H1 (cell line): ENCODE measurements around the gene PSPC1. TPM values are rescaled to one million over a fixed set of nuclear protein-coding genes. Genes with fewer than 3 reads are reported as not detected.

Experiments
- CTCF ChIA-PET: fragments of 300-600 bp; sonication (Branson Sonifier 250); formaldehyde crosslinking; loops from one replicate; lab custom pipeline; 2021; ENCODE audit not compliant: partially characterized antibody; lab: Charles Lee
- POLR2A ChIA-PET: fragments of 300-600 bp; sonication (Branson Sonifier 250); formaldehyde crosslinking; loops from one replicate; lab custom pipeline; 2021; ENCODE audit warnings: inconsistent platforms; ENCODE audit not compliant: partially characterized antibody; lab: Charles Lee
- DNase-seq, 2 experiments: peaks; one replicate each; pipeline versions ENCODE4 v3.0.0 to v3.0.0-alpha.2; 2010 to 2022; ENCODE audit warnings: low spot score in 2 of 2, low read depth in 1 of 2, mixed read lengths in 1 of 2
- FAIRE-seq: peaks from 2 replicates; lab custom pipeline; 2011; peaks lifted over from hg19 to GRCh38; lab: Jason Lieb, UNC
- H2AFZ ChIP-seq: 2 replicates; pipeline ENCODE4 v1.8.1; 2012; ENCODE audit warnings: low read length, inconsistent platforms
- H2AK5ac ChIP-seq: 2 replicates; pipeline ENCODE4 v1.6.1; 2013; ENCODE audit warnings: low read depth, low read length
- H2BK120ac ChIP-seq: replicated peaks from 2 replicates; pipeline ENCODE3; 2013; ENCODE audit warnings: low read depth, low read length, inconsistent platforms
- H2BK12ac ChIP-seq: 2 replicates; pipeline ENCODE4 v1.6.1; 2013; ENCODE audit warnings: low read depth, low read length
- H2BK15ac ChIP-seq: 2 replicates; pipeline ENCODE4 v1.6.1; 2013; ENCODE audit warnings: low read length
- H2BK20ac ChIP-seq: 2 replicates; pipeline ENCODE4 v1.6.1; 2013; ENCODE audit warnings: low read length
- H2BK5ac ChIP-seq: 2 replicates; pipeline ENCODE4 v1.6.1; 2013; ENCODE audit warnings: low read depth, low read length
- H3K14ac ChIP-seq: 2 replicates; pipeline ENCODE4 v1.6.1; 2013; ENCODE audit warnings: inconsistent platforms; ENCODE audit not compliant: insufficient read length
- H3K18ac ChIP-seq: 2 replicates; pipeline ENCODE4 v1.6.1; 2013; ENCODE audit warnings: low read length; ENCODE audit errors: extremely low read depth
- H3K23ac ChIP-seq: 2 replicates; pipeline ENCODE4 v1.6.1; 2013; ENCODE audit warnings: inconsistent platforms; ENCODE audit not compliant: insufficient read length
- H3K23me2 ChIP-seq: 2 replicates; pipeline ENCODE4 v1.6.1; 2013; ENCODE audit warnings: low read depth, low read length
- H3K27ac ChIP-seq: 2 replicates; pipeline ENCODE4 v1.6.1; 2011; ENCODE audit warnings: low read depth, low read length, inconsistent platforms
- H3K27me3 ChIP-seq, 4 experiments: replicated peaks in 1 of 4; 1 replicate in 1 of 4; 2 replicates in 3 of 4; pipeline versions ENCODE4 v1.6.1 to v1.8.1; 2011 to 2013; ENCODE audit warnings: low read length in 3 of 4, mild to moderate bottlenecking in 3 of 4, inconsistent platforms in 2 of 4, mixed read lengths in 2 of 4, moderate library complexity in 1 of 4; ENCODE audit not compliant: control insufficient read depth in 3 of 4, insufficient read depth in 3 of 4; ENCODE audit errors: extremely low read depth in 1 of 4
- H3K36me3 ChIP-seq, 4 experiments: 2 replicates each; pipeline versions ENCODE4 v1.6.1 to v1.8.1; 2011 to 2013; ENCODE audit warnings: mild to moderate bottlenecking in 4 of 4, low read length in 3 of 4, moderate library complexity in 2 of 4, control low read depth in 1 of 4, inconsistent platforms in 1 of 4; ENCODE audit not compliant: insufficient read depth in 4 of 4, control insufficient read depth in 2 of 4
- H3K4ac ChIP-seq: replicated peaks from 2 replicates; pipeline ENCODE3; 2013; ENCODE audit warnings: low read length, low read depth, mixed read lengths, inconsistent platforms; ENCODE audit not compliant: insufficient read length
- H3K4me1 ChIP-seq, 4 experiments: replicated peaks in 1 of 4; 1 replicate in 1 of 4; 2 replicates in 3 of 4; pipeline versions ENCODE4 v1.6.1 to v1.8.1; 2011 to 2013; ENCODE audit warnings: low read length in 3 of 4, inconsistent platforms in 2 of 4, mixed read lengths in 1 of 4; ENCODE audit not compliant: insufficient read depth in 4 of 4, control insufficient read depth in 3 of 4
- H3K4me2 ChIP-seq, 2 experiments: 2 replicates each; pipeline versions ENCODE4 v1.6.1 to v1.8.1; 2011 to 2013; ENCODE audit warnings: low read depth in 2 of 2, low read length in 2 of 2, control low read depth in 1 of 2, inconsistent platforms in 1 of 2, mild to moderate bottlenecking in 1 of 2; ENCODE audit not compliant: insufficient read depth in 1 of 2
- H3K4me3 ChIP-seq, 4 experiments: fragments of 200-600, 300-600 bp in 1 of 4; sonication (generic), shearing (Covaris generic), sonication (Bioruptor Twin) in 1 of 4; 2 replicates each; pipeline versions ENCODE4 v1.5.1 to v1.8.1; 2011 to 2016; ENCODE audit warnings: low read length in 4 of 4, low read depth in 3 of 4, control low read depth in 2 of 4, inconsistent platforms in 2 of 4, mild to moderate bottlenecking in 2 of 4, mixed read lengths in 1 of 4, moderate library complexity in 1 of 4; ENCODE audit not compliant: insufficient read depth in 2 of 4; ENCODE audit errors: extremely low read depth in 1 of 4
- H3K56ac ChIP-seq: replicated peaks from 2 replicates; pipeline ENCODE3; 2013; ENCODE audit warnings: low read depth, mild to moderate bottlenecking, mixed read lengths, low read length, inconsistent platforms; ENCODE audit not compliant: insufficient read length
- H3K79me1 ChIP-seq: 2 replicates; pipeline ENCODE4 v1.6.1; 2013; ENCODE audit warnings: low read depth, low read length, control low read depth
- H3K79me2 ChIP-seq, 2 experiments: 2 replicates each; pipeline versions ENCODE4 v1.6.1 to v1.8.1; 2012 to 2013; ENCODE audit warnings: low read length in 2 of 2, mild to moderate bottlenecking in 2 of 2, inconsistent platforms in 1 of 2; ENCODE audit not compliant: insufficient read depth in 2 of 2, control insufficient read depth in 1 of 2
- H3K9ac ChIP-seq, 4 experiments: replicated peaks in 1 of 4; 1 replicate in 1 of 4; 2 replicates in 3 of 4; pipeline versions ENCODE4 v1.6.1 to v1.8.1; 2011 to 2013; ENCODE audit warnings: low read depth in 3 of 4, low read length in 3 of 4, control low read depth in 2 of 4, mild to moderate bottlenecking in 2 of 4, moderate library complexity in 2 of 4, inconsistent platforms in 1 of 4; ENCODE audit errors: extremely low read depth in 1 of 4
- H3K9me3 ChIP-seq, 2 experiments: 2 replicates each; pipeline versions ENCODE4 v1.6.1 to v1.8.1; 2012 to 2013; ENCODE audit warnings: mild to moderate bottlenecking in 2 of 2, moderate library complexity in 2 of 2, control low read depth in 1 of 2, inconsistent platforms in 1 of 2, low read depth in 1 of 2, low read length in 1 of 2, mixed read lengths in 1 of 2; ENCODE audit not compliant: insufficient read depth in 2 of 2
- H4K20me1 ChIP-seq, 2 experiments: replicated peaks in 1 of 2; 2 replicates each; pipeline versions ENCODE3 to v1.8.1; 2011 to 2013; ENCODE audit warnings: inconsistent platforms in 2 of 2, low read length in 2 of 2, mild to moderate bottlenecking in 1 of 2; ENCODE audit not compliant: insufficient read depth in 2 of 2, control insufficient read depth in 1 of 2
- H4K5ac ChIP-seq: 2 replicates; pipeline ENCODE4 v1.6.1; 2013; ENCODE audit warnings: low read length, low read depth, mixed read lengths, inconsistent platforms; ENCODE audit not compliant: insufficient read length
- H4K8ac ChIP-seq: 2 replicates; pipeline ENCODE4 v1.8.0; 2013; ENCODE audit warnings: mild to moderate bottlenecking, moderate library complexity, low read length, inconsistent platforms; ENCODE audit not compliant: insufficient read depth; ENCODE audit errors: extremely low read depth
- H4K91ac ChIP-seq: replicated peaks from 2 replicates; pipeline ENCODE3; 2013; ENCODE audit warnings: low read length, mixed read lengths, inconsistent platforms; ENCODE audit not compliant: insufficient read length
- CBX8 ChIP-seq: fragments of 300-800, 300-1000 bp; sonication (generic); IDR thresholded peaks from 2 replicates; pipeline ENCODE4 v1.7.1; 2016; ENCODE audit warnings: low read depth, low read length, borderline replicate concordance
- CEBPB ChIP-seq: IDR thresholded peaks from 2 replicates; pipeline ENCODE4 v1.6.1; 2012; ENCODE audit warnings: low read depth, low read length
- CHD1 ChIP-seq: IDR thresholded peaks from 2 replicates; pipeline ENCODE4 v1.6.1; 2012; ENCODE audit warnings: low read depth, low read length, improper control_type of control experiment
- EGR1 ChIP-seq: IDR thresholded peaks from 2 replicates; pipeline ENCODE4 v1.6.1; 2011; ENCODE audit warnings: low read depth, low read length, borderline replicate concordance
- FOSL1 ChIP-seq: IDR thresholded peaks from 2 replicates; pipeline ENCODE4 v1.6.1; 2011; ENCODE audit warnings: mild to moderate bottlenecking, low read depth, low read length, moderate library complexity; ENCODE audit not compliant: insufficient read depth
- GABPA ChIP-seq: IDR thresholded peaks from 2 replicates; pipeline ENCODE4 v1.6.1; 2011; ENCODE audit warnings: mild to moderate bottlenecking, low read length, moderate library complexity, borderline replicate concordance; ENCODE audit not compliant: insufficient read depth
- GTF2F1 ChIP-seq: IDR thresholded peaks from 2 replicates; pipeline ENCODE4 v1.6.1; 2012; ENCODE audit warnings: low read depth, low read length, improper control_type of control experiment, borderline replicate concordance
- JUN ChIP-seq: IDR thresholded peaks from 2 replicates; pipeline ENCODE4 v1.6.1; 2011; ENCODE audit warnings: low read depth, mild to moderate bottlenecking, improper control_type of control experiment, low read length
- PHF8 ChIP-seq: fragments of 200-600 bp; sonication (generic); conservative IDR thresholded peaks from 2 replicates; pipeline ENCODE4 v1.7.1; 2012; ENCODE audit warnings: low read depth, mild to moderate bottlenecking, inconsistent platforms, low read length, moderate library complexity
- POLR2AphosphoS5 ChIP-seq: IDR thresholded peaks from 2 replicates; pipeline ENCODE4 v1.6.1; 2011; ENCODE audit warnings: low read depth, low read length
- POU5F1 ChIP-seq: IDR thresholded peaks from 2 replicates; pipeline ENCODE4 v1.6.1; 2011; ENCODE audit warnings: low read depth, mild to moderate bottlenecking, low read length, moderate library complexity
- WGBS, 2 experiments: shearing (Covaris generic) in 1 of 2; methylation state at CpG; one replicate each; pipeline versions ENCODE4 v1.1.6 to v1.1.7; 2013 to 2015; ENCODE audit warnings: low lambda C conversion rate in 2 of 2, mixed read lengths in 2 of 2, inconsistent platforms in 1 of 2, low coverage in 1 of 2, missing lambda C conversion rate in 1 of 2; ENCODE audit not compliant: insufficient replicate concordance in 2 of 2, insufficient coverage in 1 of 2, insufficient read length in 1 of 2; ENCODE audit errors: extremely low coverage in 1 of 2, missing lambda C conversion rate in 1 of 2; 5-methylcytosine and 5-hydroxymethylcytosine counted together
- polyA plus RNA-seq, 7 experiments: library from polyadenylated mRNA; depleted of rRNA in 3 of 7; stranded (reverse) in 5 of 7; unstranded in 2 of 7; fragments of >200 nt in 5 of 7; fragments of 200-250 nt in 2 of 7; gene quantifications; 1 replicate in 5 of 7; 2 replicates in 1 of 7; 4 replicates in 1 of 7; pipeline versions ENCODE4 v1.2.1 to v1.2.3, GENCODE V29; 2011 to 2013; ENCODE audit warnings: missing spikeins in 2 of 7, mixed read lengths in 2 of 7
- total RNA-seq: library from RNA; stranded (reverse); fragmentation: NEBNext Ultra II Directional; extraction: Animal tissue kit (Norgen Biotek cat#: 25700); gene quantifications from 2 replicates; pipeline ENCODE4 v1.2.1, GENCODE V29; 2021
- TF ChIP-seq, protein P1 (sequence below), 3 experiments: IDR thresholded peaks; 1 replicate in 2 of 3; 2 replicates in 1 of 3; pipeline versions ENCODE4 v1.5.1 to v1.6.1; 2011; ENCODE audit warnings: low read length in 3 of 3, mild to moderate bottlenecking in 3 of 3, inconsistent platforms in 2 of 3, low read depth in 1 of 3, moderate library complexity in 1 of 3; ENCODE audit not compliant: insufficient read depth in 1 of 3; ENCODE audit errors: control extremely low read depth in 1 of 3

PSPC1 gene
- total and polyA plus RNA-seq, 2 of the 8 experiments (the other 6 are each of a cell fraction or from before 2014, with no cell fraction given): 53.4 to 97.4 TPM

DNA sequence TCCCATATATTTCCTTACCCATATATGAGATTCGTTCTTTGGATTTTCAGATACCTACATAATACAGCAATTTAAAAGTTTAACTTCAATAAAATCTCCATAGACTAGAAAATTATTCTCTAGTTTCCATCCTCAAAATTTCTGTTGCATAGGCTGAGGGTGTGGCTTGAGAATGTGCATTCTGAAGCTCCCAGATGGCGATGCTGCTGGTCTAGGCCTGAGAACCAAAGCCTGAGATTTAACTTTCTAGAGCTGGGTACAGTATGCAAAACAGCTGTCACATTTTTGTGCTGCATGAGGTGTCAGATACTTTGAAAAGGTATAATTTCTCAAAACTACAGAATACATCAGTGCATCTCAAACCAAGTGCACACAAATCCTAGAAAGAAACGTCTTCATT lies 106.6 kb downstream of the PSPC1 start:
- Histone ChIP-seq H2AK5ac (no peak overlapping the region), H2BK20ac (no peak overlapping the region), H4K91ac (no peak overlapping the region), H3K27me3 (no peaks in the 10 kb centered on the region), H3K79me2 (0 out of 4 replicates have a peak, but pooled peaks cover 0 to 5% of the 10 kb centered on the region in 2 experiments), H3K27ac (no peak overlapping the region), H3K36me3 (peaks cover 6 to 53% (median 33%) of the 10 kb centered on the region in 4 experiments), H3K79me1 (0 out of 2 replicates have a peak, but pooled peaks cover 3% of the 10 kb centered on the region), H2BK120ac (no peak overlapping the region), H3K9ac (no peak overlapping the region), H3K9me3 (no peaks in the 10 kb centered on the region), H3K4me3 (no peak overlapping the region), H3K14ac (no peak overlapping the region), H3K23ac (no peak overlapping the region), H2AFZ (no peak overlapping the region), H4K8ac (no peak overlapping the region), H4K20me1 (no peaks in the 10 kb centered on the region), H3K56ac (no peak overlapping the region), H4K5ac (no peak overlapping the region), H2BK15ac (no peak overlapping the region), H3K4me2 (no peak overlapping the region), H2BK12ac (no peak overlapping the region), H2BK5ac (no peak overlapping the region), H3K4me1 (no peaks in the 10 kb centered on the region), H3K23me2 (no peaks in the 10 kb centered on the region), H3K18ac (no peak overlapping the region), H3K4ac (no peak overlapping the region)
- CTCF ChIA-PET: interaction anchor here (0.7 to 1.4 kb wide), 2 partner anchors 19 to 142 kb away, joined by 4 read pairs; no protein-coding TSS in a partner anchor
- DNase-seq (no peak), FAIRE-seq (no peak)
- 85% methylated on average over 3 of the region's 3 CpGs; no CpG with 5 or more reads in 1 of the 2 experiments for WGBS, 2 experiments
- POLR2A ChIA-PET: interaction anchor here (1.8 kb wide), 1 partner anchor 16 kb away, joined by 5 read pairs; no protein-coding TSS in a partner anchor
- no peak for TF ChIP-seq EGR1
- TF ChIP-seq POU5F1: no peak
- no peak for TF ChIP-seq JUN
- TF ChIP-seq GTF2F1: no peak
- TF ChIP-seq GABPA: no peak
- no peak for TF ChIP-seq CEBPB
- TF ChIP-seq PHF8: no peak
- TF ChIP-seq CHD1: no peak
- no peak for TF ChIP-seq CBX8
- no peak for TF ChIP-seq FOSL1
- TF ChIP-seq POLR2AphosphoS5: no peak
- TF ChIP-seq, protein P1, sequence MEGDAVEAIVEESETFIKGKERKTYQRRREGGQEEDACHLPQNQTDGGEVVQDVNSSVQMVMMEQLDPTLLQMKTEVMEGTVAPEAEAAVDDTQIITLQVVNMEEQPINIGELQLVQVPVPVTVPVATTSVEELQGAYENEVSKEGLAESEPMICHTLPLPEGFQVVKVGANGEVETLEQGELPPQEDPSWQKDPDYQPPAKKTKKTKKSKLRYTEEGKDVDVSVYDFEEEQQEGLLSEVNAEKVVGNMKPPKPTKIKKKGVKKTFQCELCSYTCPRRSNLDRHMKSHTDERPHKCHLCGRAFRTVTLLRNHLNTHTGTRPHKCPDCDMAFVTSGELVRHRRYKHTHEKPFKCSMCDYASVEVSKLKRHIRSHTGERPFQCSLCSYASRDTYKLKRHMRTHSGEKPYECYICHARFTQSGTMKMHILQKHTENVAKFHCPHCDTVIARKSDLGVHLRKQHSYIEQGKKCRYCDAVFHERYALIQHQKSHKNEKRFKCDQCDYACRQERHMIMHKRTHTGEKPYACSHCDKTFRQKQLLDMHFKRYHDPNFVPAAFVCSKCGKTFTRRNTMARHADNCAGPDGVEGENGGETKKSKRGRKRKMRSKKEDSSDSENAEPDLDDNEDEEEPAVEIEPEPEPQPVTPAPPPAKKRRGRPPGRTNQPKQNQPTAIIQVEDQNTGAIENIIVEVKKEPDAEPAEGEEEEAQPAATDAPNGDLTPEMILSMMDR (IDR thresholded peaks at IDR 0.05; ENCODE audit: control extremely low read depth in 1 of 3, insufficient read depth in 1 of 3, low read depth in 1 of 3, low read length in 3 of 3): no peak
